Activated gamma-delta T cell treated with anti-CD3 and anti-CD28 coated beads, Interleukin-2, amount 50 U/mL, for 16 hours (primary cell): Measurements from ENCODE around the gene CLIC4.
"Not testable (repeated sequence)": the region's sequence is repeated elsewhere in the genome, so short reads cannot be mapped to it uniquely, and the experiment has no call there.

Experiments
- DNase-seq: peaks from one replicate; pipeline ENCODE4 v3.0.0-alpha.2; 2020; ENCODE audit warnings: low read depth

The CLIC4 gene

GRCh38 chr1:24775348-24775747 is 30.1 kb downstream of the CLIC4 start:
- DNase-seq, result no peak

GRCh38 chr1:24775916-24776315 is 30.7 kb downstream of the CLIC4 start:
- no peak for DNase-seq

GRCh38 chr1:24776821-24777220 is 31.6 kb downstream of the CLIC4 start:
- no peak for DNase-seq

- DNase-seq, result no peak
Observed at GRCh38 chr1:24778141-24778540, 32.9 kb downstream of the CLIC4 start.

- not testable (repeated sequence) for DNase-seq
Observed at GRCh38 chr1:24779199-24779598, 34.0 kb downstream of the CLIC4 start.

- DNase-seq, result no peak
Observed at GRCh38 chr1:24779689-24780464, 34.6 kb downstream of the CLIC4 start.

GRCh38 chr1:24780626-24781025 is 35.4 kb downstream of the CLIC4 start:
- DNase-seq, result not testable (repeated sequence)

- DNase-seq, result no peak
Observed at GRCh38 chr1:24782689-24783088, 37.4 kb downstream of the CLIC4 start.

GRCh38 chr1:24783713-24784112 is 38.5 kb downstream of the CLIC4 start:
- DNase-seq, result no peak

GRCh38 chr1:24786191-24786590 is 40.9 kb downstream of the CLIC4 start:
- DNase-seq, result no peak

GRCh38 chr1:24790490-24790889 is 45.2 kb downstream of the CLIC4 start:
- no peak for DNase-seq

- no peak for DNase-seq
Observed at GRCh38 chr1:24793447-24794129, 48.3 kb downstream of the CLIC4 start.

- not testable (repeated sequence) for DNase-seq
Observed at GRCh38 chr1:24794130-24794502, 48.9 kb downstream of the CLIC4 start.

GRCh38 chr1:24795236-24795635 is 50.0 kb downstream of the CLIC4 start:
- DNase-seq, result no peak

GRCh38 chr1:24796524-24796923 is 51.3 kb downstream of the CLIC4 start:
- DNase-seq, result no peak

GRCh38 chr1:24799242-24799641 is 54.0 kb downstream of the CLIC4 start:
- not testable (repeated sequence) for DNase-seq

- DNase-seq, result no peak
Observed at GRCh38 chr1:24801176-24801575, 55.9 kb downstream of the CLIC4 start.

GRCh38 chr1:24803220-24803619 is 58.0 kb downstream of the CLIC4 start:
- DNase-seq, result no peak

GRCh38 chr1:24803987-24804530 is 58.8 kb downstream of the CLIC4 start:
- DNase-seq, result no peak

- DNase-seq, result no peak
Observed at GRCh38 chr1:24805534-24806301, 60.5 kb downstream of the CLIC4 start.

- no peak for DNase-seq
Observed at GRCh38 chr1:24806588-24806987, 61.3 kb downstream of the CLIC4 start.

- DNase-seq, result not testable (repeated sequence)
Observed at GRCh38 chr1:24811494-24811893, 66.2 kb downstream of the CLIC4 start.

GRCh38 chr1:24820221-24820620 is 75.0 kb downstream of the CLIC4 start:
- DNase-seq, result not testable (repeated sequence)
